Brain microvascular endothelial cell (primary cell): ENCODE results near the gene EYS.

Experiments
- DNase-seq: peaks from one replicate; pipeline ENCODE4 v3.0.0-alpha.2; 2020
- H3K27ac ChIP-seq: fragments of 250-450 bp; sonication (Bioruptor Pico); 2 replicates; pipeline ENCODE4 v1.5.1; 2020; ENCODE audit warnings: mild to moderate bottlenecking, moderate library complexity
- H3K27me3 ChIP-seq: fragments of 250-450 bp; sonication (Bioruptor Pico); replicated peaks from 2 replicates; pipeline ENCODE4 v1.5.1; 2020; ENCODE audit warnings: mild to moderate bottlenecking
- H3K36me3 ChIP-seq: fragments of 250-450 bp; sonication (Bioruptor Pico); replicated peaks from 2 replicates; pipeline ENCODE4 v1.5.1; 2020; ENCODE audit warnings: mild to moderate bottlenecking
- H3K4me3 ChIP-seq: 2 replicates; pipeline ENCODE4 v1.5.1; 2011; ENCODE audit warnings: low read depth, mild to moderate bottlenecking, control low read depth, low read length, moderate library complexity
- CTCF ChIP-seq: IDR thresholded peaks from 2 replicates; pipeline ENCODE4 v1.5.1; 2011; ENCODE audit warnings: low read depth, mild to moderate bottlenecking, moderate library complexity, low read length, control low read depth, inconsistent platforms; ENCODE audit errors: missing control alignments
- in situ Hi-C: cut with HindIII; loops from 2 replicates; pipeline ENCODE4 v1.10.0; 2017; ENCODE audit warnings: low sequenced_read_pairs, low pct_ligation_motif_present

The EYS gene

GRCh38 chr6:64737418-64737817 lies 969.6 kb downstream of the EYS start:
- DNase-seq = no peak
- H3K27me3 ChIP-seq = no peaks in the 10 kb centered on the region

DNA sequence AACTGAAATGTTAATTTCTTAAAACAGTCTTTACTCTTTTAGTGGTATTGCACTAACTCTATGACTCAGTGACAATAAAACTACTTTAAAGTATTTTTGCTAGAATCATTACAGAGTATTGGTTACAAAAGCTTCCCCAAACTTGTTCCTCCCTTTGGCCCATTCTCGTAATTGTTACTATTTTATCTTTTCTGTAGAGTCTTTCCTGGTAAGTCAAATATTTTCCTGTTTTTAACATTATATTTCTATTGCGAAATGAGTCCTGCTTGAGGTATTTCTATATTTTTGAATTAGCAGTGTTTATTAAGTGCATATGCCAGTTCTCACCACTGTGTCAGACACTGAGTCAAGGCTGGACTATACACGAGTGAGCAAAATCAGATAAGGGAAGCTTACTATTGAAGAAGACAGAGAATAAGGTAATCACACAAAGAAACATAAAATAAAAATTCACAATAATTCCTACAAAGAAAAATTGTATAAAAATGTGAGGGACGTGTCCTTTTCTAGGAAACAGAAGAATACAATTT lies 970.5 kb downstream of the EYS start:
- H3K27ac ChIP-seq = no peak overlapping the region
- H3K36me3 ChIP-seq = no peaks in the 10 kb centered on the region
- no peak overlapping the region for H3K4me3 ChIP-seq
- no peaks in the 10 kb centered on the region for H3K27me3 ChIP-seq
- DNase-seq = no peak
- peak; percentile 19 for TF ChIP-seq CTCF
- in situ Hi-C loops = loop anchor here (25.0 kb wide), 1 partner anchor 449 kb away; no protein-coding TSS in a partner anchor

More at GRCh38 chr6:64737418-64737817, 969.6 kb downstream of the EYS start:
- Histone ChIP-seq H3K36me3 (no peaks in the 10 kb centered on the region), H3K27ac (no peak overlapping the region), H3K4me3 (no peak overlapping the region)
- in situ Hi-C loops = loop anchor here (25.0 kb wide), 1 partner anchor 450 kb away; no protein-coding TSS in a partner anchor
- no peak for TF ChIP-seq CTCF

GRCh38 chr6:64733433-64733832 lies 973.6 kb downstream of the EYS start:
- no peak for TF ChIP-seq CTCF
- no peak for DNase-seq
- Histone ChIP-seq H3K27me3 (no peaks in the 10 kb centered on the region), H3K4me3 (no peak overlapping the region), H3K36me3 (no peaks in the 10 kb centered on the region), H3K27ac (no peak overlapping the region)
- in situ Hi-C loops = loop anchor here (25.0 kb wide), 1 partner anchor 446 kb away; no protein-coding TSS in a partner anchor

DNA sequence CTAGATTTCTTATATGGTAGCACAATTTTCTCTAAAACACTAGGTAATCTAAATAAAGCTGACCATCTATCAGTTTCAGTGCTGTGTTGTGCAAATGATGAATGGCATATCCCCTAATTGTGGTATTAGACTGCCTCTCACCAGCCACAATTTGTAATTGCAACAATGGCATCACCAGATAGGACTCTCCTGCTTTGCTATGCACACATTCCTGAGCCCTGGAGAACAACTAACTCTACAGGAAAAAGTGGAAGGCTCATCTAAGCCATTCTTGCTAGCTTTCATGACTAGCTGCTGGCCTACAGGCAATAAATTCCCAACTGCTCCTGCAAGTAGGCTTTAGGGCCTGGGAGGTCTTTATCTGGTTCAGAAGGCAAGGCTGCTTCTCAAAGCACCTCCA lies 974.1 kb downstream of the EYS start:
- Histone ChIP-seq H3K27me3 (no peaks in the 10 kb centered on the region), H3K36me3 (no peaks in the 10 kb centered on the region), H3K27ac (no peak overlapping the region), H3K4me3 (no peak overlapping the region)
- no peak for DNase-seq
- peak; percentile 30 for TF ChIP-seq CTCF
- in situ Hi-C loops = loop anchor here (25.0 kb wide), 1 partner anchor 446 kb away; no protein-coding TSS in a partner anchor

GRCh38 chr6:64729522-64729921 lies 977.5 kb downstream of the EYS start:
- H3K4me3 ChIP-seq = no peak overlapping the region
- H3K36me3 ChIP-seq = no peaks in the 10 kb centered on the region
- H3K27ac ChIP-seq = no peak overlapping the region
- no peaks in the 10 kb centered on the region for H3K27me3 ChIP-seq
- in situ Hi-C loops = loop anchor here (25.0 kb wide), 1 partner anchor 442 kb away; no protein-coding TSS in a partner anchor
- DNase-seq = no peak
- TF ChIP-seq CTCF = no peak

DNA sequence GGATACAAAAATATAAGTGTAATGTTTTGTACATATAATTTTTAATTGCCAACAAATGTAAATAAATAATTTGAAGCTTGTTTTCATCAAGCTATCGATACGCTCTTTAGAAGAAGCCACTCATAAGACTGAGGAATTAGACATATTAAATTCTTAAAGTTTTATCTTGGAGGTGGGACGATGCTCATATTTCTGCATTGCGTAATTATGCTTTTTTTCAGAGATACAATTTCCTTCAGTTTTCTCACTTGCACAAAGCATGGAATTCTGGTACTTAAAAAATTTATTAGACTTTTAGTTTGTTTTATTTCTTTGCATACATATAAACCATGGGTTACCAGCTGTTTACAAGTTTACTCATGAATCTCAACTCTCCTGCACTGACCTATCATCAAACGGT lies 980.0 kb downstream of the EYS start:
- no peak overlapping the region for H3K4me3 ChIP-seq
- H3K27me3 ChIP-seq = no peaks in the 10 kb centered on the region
- no peak overlapping the region for H3K27ac ChIP-seq
- DNase-seq = no peak
- TF ChIP-seq CTCF = no peak
- in situ Hi-C loops = loop anchor here (25.0 kb wide), 1 partner anchor 440 kb away; no protein-coding TSS in a partner anchor
- no peaks in the 10 kb centered on the region for H3K36me3 ChIP-seq
